ENCODE data around the gene MTUS2.
"Not testable (repeated sequence)": the region's sequence is repeated elsewhere in the genome, so short reads cannot be mapped to it uniquely, and the experiment has no call there.

MTUS2 gene

GRCh38 chr13:29165216-29165615 lies 345.1 kb downstream of the MTUS2 start:
- DNase-seq (ENCODE audit: low read depth): peak; percentile 88

GRCh38 chr13:29165840-29166239 lies 345.7 kb downstream of the MTUS2 start:
- peak; percentile 89 for DNase-seq (ENCODE audit: low read depth)

GRCh38 chr13:29170436-29171082 lies 350.4 kb downstream of the MTUS2 start:
- no peak for DNase-seq (ENCODE audit: low read depth)

- no peak for DNase-seq (ENCODE audit: low read depth)
Observed at GRCh38 chr13:29171244-29171643, 351.1 kb downstream of the MTUS2 start.

- no peak for DNase-seq (ENCODE audit: low read depth)
Observed at GRCh38 chr13:29174093-29174492, 354.0 kb downstream of the MTUS2 start.

- no peak for DNase-seq (ENCODE audit: low read depth)
Observed at GRCh38 chr13:29175250-29175873, 355.2 kb downstream of the MTUS2 start.

GRCh38 chr13:29180055-29180454 lies 359.9 kb downstream of the MTUS2 start:
- DNase-seq (ENCODE audit: low read depth): no peak

GRCh38 chr13:29182216-29182615 lies 362.1 kb downstream of the MTUS2 start:
- peak; percentile 73 for DNase-seq (ENCODE audit: low read depth)

GRCh38 chr13:29185926-29186325 lies 365.8 kb downstream of the MTUS2 start:
- DNase-seq (ENCODE audit: low read depth): no peak

- DNase-seq (ENCODE audit: low read depth): no peak
Observed at GRCh38 chr13:29187584-29187983, 367.4 kb downstream of the MTUS2 start.

- no peak for DNase-seq (ENCODE audit: low read depth)
Observed at GRCh38 chr13:29190298-29190697, 370.2 kb downstream of the MTUS2 start.

- DNase-seq (ENCODE audit: low read depth): no peak
Observed at GRCh38 chr13:29193083-29193482, 372.9 kb downstream of the MTUS2 start.

GRCh38 chr13:29195456-29195855 lies 375.3 kb downstream of the MTUS2 start:
- DNase-seq (ENCODE audit: low read depth): peak; percentile 25

GRCh38 chr13:29196409-29197074 lies 376.4 kb downstream of the MTUS2 start:
- no peak for DNase-seq (ENCODE audit: low read depth)

GRCh38 chr13:29202753-29203152 lies 382.6 kb downstream of the MTUS2 start:
- DNase-seq (ENCODE audit: low read depth): not testable (repeated sequence)

- DNase-seq (ENCODE audit: low read depth): no peak
Observed at GRCh38 chr13:29204651-29205050, 384.5 kb downstream of the MTUS2 start.

- no peak for DNase-seq (ENCODE audit: low read depth)
Observed at GRCh38 chr13:29210676-29211075, 390.5 kb downstream of the MTUS2 start.

GRCh38 chr13:29211162-29211561 lies 391.0 kb downstream of the MTUS2 start:
- DNase-seq (ENCODE audit: low read depth): not testable (repeated sequence)

- no peak for DNase-seq (ENCODE audit: low read depth)
Observed at GRCh38 chr13:29222458-29222857, 402.3 kb downstream of the MTUS2 start.

GRCh38 chr13:29224206-29224605 lies 404.1 kb downstream of the MTUS2 start:
- DNase-seq (ENCODE audit: low read depth): no peak

GRCh38 chr13:29227576-29227975 lies 407.4 kb downstream of the MTUS2 start:
- DNase-seq (ENCODE audit: low read depth): peak; percentile 58

- no peak for DNase-seq (ENCODE audit: low read depth)
Observed at GRCh38 chr13:29230299-29230845, 410.2 kb downstream of the MTUS2 start.
